DMS 273 (cell line): Measurements from ENCODE around the gene HYI.

Experiments
- DNase-seq: peaks from one replicate; lab custom pipeline; 2025; ENCODE audit not compliant: unreplicated experiment; lab: John Stamatoyannopoulos, UW

HYI gene

GRCh38 chr1:43404353-43404752, 49.4 kb downstream of the HYI start:
- DNase-seq: no peak

GRCh38 chr1:43402089-43402865, 51.5 kb downstream of the HYI start:
- no peak for DNase-seq
